Coronary artery (tissue), 2 donors: ENCODE measurements around the gene ABHD1.
"Not testable (repeated sequence)": the region's sequence is repeated elsewhere in the genome, so short reads cannot be mapped to it uniquely, and the experiment has no call there.

Experiments used
- DNase-seq: peaks from one replicate; pipeline ENCODE4 v3.0.0-alpha.2; 2017; ENCODE audit warnings: low spot score
- H3K27ac ChIP-seq, 2 donors: fragments of 200-600 bp; sonication (generic); one replicate each; pipeline ENCODE4 v1.5.1; 2016 to 2019
- H3K4me3 ChIP-seq: fragments of 200-600 bp; sonication (generic); 2 replicates; pipeline ENCODE4 v1.5.1; 2016; ENCODE audit warnings: mild to moderate bottlenecking, moderate library complexity
- TF ChIP-seq, protein P1 (sequence below): fragments of 200-600 bp; sonication (generic); IDR thresholded peaks from one replicate; pipeline ENCODE4 v1.5.1; 2019; ENCODE audit warnings: antibody characterized with exemption

Gene ABHD1

DNA sequence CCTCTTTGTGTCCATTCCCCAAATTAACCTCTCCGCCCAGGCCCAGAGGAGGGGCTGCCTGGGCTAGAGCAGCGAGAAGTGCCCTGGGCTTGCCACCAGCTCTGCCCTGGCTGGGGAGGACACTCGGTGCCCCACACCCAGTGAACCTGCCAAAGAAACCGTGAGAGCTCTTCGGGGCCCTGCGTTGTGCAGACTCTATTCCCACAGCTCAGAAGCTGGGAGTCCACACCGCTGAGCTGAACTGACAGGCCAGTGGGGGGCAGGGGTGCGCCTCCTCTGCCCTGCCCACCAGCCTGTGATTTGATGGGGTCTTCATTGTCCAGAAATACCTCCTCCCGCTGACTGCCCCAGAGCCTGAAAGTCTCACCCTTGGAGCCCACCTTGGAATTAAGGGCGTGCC is 23.6 kb upstream of the ABHD1 start:
- no peak overlapping the region for H3K27ac ChIP-seq
- no peak overlapping the region for H3K4me3 ChIP-seq
- TF ChIP-seq, protein P1, sequence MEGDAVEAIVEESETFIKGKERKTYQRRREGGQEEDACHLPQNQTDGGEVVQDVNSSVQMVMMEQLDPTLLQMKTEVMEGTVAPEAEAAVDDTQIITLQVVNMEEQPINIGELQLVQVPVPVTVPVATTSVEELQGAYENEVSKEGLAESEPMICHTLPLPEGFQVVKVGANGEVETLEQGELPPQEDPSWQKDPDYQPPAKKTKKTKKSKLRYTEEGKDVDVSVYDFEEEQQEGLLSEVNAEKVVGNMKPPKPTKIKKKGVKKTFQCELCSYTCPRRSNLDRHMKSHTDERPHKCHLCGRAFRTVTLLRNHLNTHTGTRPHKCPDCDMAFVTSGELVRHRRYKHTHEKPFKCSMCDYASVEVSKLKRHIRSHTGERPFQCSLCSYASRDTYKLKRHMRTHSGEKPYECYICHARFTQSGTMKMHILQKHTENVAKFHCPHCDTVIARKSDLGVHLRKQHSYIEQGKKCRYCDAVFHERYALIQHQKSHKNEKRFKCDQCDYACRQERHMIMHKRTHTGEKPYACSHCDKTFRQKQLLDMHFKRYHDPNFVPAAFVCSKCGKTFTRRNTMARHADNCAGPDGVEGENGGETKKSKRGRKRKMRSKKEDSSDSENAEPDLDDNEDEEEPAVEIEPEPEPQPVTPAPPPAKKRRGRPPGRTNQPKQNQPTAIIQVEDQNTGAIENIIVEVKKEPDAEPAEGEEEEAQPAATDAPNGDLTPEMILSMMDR: no peak
- no peak for DNase-seq

- DNase-seq: no peak
- TF ChIP-seq, protein P1: no peak
- Histone ChIP-seq H3K4me3 (no peak overlapping the region), H3K27ac (no peak overlapping the region)
Measured at GRCh38 chr2:27102329-27102728, 21.3 kb upstream of the ABHD1 start.

GRCh38 chr2:27105981-27106380 is 17.6 kb upstream of the ABHD1 start:
- Histone ChIP-seq H3K4me3 (no peak overlapping the region), H3K27ac (no peak overlapping the region)
- TF ChIP-seq, protein P1: no peak
- DNase-seq: no peak

DNA sequence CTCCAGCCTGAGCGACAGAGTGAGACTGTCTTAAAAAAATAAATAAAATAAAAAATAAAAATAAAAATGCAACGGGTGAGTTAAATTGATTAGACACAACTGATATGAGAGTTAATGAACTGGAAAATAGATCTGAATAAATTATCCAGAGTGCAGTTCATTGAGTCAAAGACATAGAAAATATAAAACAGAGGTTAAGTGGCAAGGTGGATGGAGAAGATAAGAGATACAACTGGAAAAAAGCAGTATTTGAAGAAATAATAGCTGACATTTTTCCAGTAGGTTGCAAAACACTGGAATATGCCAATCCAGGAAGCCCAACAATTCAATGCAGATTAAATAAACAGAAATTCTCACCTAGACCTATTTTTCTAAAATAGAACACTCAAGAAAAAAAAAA is 15.4 kb upstream of the ABHD1 start:
- no peak overlapping the region for H3K4me3 ChIP-seq
- no peak overlapping the region for H3K27ac ChIP-seq
- no peak for DNase-seq
- TF ChIP-seq, protein P1: no peak

DNA sequence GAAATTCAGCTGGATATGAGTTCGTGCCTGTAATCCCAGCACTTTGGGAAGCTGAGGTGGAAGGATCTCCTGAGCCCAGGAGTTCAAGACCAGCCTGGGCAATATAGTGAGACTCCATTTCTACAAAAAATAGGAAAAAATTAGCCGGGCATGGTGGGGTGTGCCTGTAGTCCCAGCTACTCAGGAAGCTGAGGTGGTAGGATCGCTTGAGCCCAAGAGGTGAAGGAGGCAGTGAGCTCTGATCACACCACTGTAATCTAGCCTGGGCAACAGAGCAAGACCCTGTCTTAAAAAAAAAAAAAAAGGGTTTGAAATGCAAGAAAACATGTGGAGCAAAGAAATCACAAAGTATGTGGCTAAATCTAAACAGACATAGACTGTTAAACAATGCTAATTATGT is 14.5 kb upstream of the ABHD1 start:
- DNase-seq: no peak
- Histone ChIP-seq H3K27ac (no peak overlapping the region), H3K4me3 (no peak overlapping the region)
- TF ChIP-seq, protein P1: no peak

DNA sequence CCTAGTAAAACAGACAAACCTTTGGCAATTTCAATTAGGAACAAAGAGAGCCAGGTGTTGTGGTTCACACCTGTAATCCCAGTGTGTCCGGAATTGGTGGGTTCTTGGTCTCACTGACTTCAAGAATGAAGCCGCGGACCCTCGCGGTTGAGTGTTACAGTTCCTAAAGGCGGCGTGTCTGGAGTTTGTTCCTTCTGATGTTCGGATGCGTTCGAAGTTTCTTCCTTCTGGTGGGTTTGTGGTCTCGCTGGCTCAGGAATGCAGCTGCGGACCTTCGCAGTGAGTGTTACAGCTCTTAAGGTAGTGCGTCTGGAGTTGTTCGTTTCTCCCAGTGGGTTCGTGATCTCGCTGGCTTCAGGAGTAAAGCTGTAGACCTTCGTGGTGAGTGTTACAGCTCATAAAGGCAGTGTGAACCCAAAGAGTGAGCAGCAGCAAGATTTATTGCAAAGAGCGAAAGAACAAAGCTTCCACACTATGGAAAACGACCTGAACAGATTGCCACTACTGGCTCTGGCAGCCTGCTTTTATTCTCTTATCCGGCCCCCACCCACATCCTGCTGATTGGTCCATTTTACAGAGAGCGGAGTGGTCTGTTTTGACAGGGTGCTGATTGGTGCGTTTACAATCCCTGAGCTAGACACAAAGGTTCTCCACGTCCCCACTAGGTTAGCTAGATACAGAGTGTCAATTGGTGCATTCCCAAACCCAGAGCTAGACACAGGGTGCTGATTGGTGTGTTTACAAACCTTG is 12.8 kb upstream of the ABHD1 start:
- not testable (repeated sequence) for DNase-seq, H3K4me3 ChIP-seq, H3K27ac ChIP-seq

DNA sequence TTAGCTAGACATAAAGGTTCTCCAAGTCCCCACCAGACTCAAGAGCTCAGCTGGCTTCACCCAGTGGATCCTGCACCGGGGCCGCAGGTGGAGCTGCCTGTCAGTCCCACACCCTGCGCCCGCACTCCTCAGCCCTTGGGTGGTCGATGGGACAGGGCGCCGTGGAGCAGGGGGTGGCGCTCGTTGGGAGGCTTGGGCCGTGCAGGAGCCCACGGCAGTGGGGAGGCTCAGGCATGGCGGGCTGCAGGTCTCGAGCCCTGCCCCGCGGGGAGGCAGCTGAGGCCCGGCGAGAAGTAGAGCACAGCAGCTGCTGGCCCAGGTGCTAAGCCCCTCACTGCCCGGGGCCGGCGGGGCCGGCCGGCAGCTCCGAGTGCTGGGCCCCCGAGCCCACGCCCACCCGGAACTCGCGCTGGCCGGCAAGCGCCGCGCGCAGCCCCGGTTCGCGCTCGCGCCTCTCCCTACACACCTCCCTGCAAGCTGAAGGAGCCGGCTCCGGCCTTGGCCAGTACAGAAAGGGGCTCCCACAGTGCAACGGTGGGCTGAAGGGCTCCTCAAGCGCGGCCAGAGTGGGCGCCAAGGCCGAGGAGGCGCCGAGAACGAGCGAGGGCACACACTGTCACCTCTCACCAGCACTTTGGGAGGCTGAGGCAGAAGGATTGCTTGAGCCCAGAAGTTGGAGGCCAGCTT is 12.1 kb upstream of the ABHD1 start:
- H3K4me3 ChIP-seq, DNase-seq: not testable (repeated sequence)

DNA sequence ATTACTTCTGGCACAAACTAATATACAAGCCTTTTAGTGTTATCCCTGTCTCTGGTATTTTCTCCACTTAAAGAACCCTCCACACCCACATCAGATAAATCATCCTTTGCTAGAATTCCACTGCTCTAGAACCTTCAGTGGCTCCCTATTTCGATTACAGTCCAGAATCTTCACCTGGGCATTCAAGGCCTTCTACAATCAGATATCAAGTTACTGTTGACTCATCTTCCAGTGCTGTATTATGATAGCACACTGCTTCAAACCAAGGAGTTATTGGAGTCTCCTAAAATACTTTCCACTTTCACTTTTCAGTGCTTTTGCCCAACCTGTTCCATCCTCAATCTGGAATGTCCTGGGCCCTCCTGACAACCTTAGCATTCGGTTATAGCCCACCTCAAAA is 8.1 kb upstream of the ABHD1 start:
- no peak overlapping the region for H3K27ac ChIP-seq

More for the DNA sequence above, 12.1 kb upstream of the ABHD1 start:
- H3K27ac ChIP-seq: not testable (repeated sequence)

More for the DNA sequence above, 8.1 kb upstream of the ABHD1 start:
- no peak for DNase-seq
- TF ChIP-seq, protein P1: no peak
- H3K4me3 ChIP-seq: no peak overlapping the region
